ENCODE data around the gene UQCC2. TPM values are rescaled to one million over a fixed set of nuclear protein-coding genes. Genes with fewer than 3 reads are reported as not detected.

UQCC2 gene
- total and polyA plus RNA-seq, 7 experiments from 2014 or later: 15.7 to 79.8 (median 27.6) TPM

DNA sequence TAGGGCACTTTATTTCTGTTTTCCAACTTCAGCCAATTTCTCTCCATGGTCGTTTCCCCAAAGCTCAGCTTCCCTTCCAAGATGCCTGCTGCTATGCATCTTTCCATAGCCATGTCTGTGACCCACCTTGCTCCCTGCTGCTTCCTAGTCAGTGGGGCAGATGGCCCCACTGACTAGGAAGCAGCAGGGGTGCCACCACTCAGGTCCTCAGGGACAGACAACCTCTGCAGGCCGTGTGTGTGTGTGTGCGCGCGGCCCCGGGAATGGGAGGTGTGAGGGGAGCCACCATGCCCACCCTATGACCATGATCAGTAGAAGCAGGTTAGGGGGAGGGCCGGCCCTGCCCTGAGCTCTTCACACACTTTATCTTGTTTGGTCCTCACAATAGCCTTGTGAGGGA lies 37.9 kb upstream of the UQCC2 start:
- ChIA-PET POLR2A (no interaction called here), CTCF (no interaction called here)
- no peaks in the 10 kb centered on the region for H3K36me3 ChIP-seq (ENCODE audit: control insufficient read depth in 2 of 3, insufficient read depth in 3 of 3, low read length in 3 of 3)
- H3K9me3 ChIP-seq (ENCODE audit: control insufficient read depth in 2 of 3, low read length in 3 of 3): no peaks in the 10 kb centered on the region
- peaks cover 0 to 1% (median under 1%) of the 10 kb centered on the region in 7 donors for H3K4me1 Mint-ChIP-seq
- no peaks in the 10 kb centered on the region for H3K27me3 ChIP-seq (ENCODE audit: control insufficient read depth in 2 of 2, insufficient read depth in 2 of 2, low read length in 2 of 2)
- H3K4me3 Mint-ChIP-seq: no peak overlapping the region
- no peaks in the 10 kb centered on the region for H3K4me1 ChIP-seq (ENCODE audit: control insufficient read depth in 2 of 2, insufficient read depth in 2 of 2, low read length in 2 of 2)
- intact Hi-C loops (cut with micrococcal nuclease): no loop called here
- ATAC-seq (no peak), DNase-seq (no peak)
- no peaks in the 10 kb centered on the region for H3K36me3 Mint-ChIP-seq
- H3K27ac ChIP-seq (ENCODE audit: low read depth, low read length): no peak overlapping the region
- H3K27ac Mint-ChIP-seq: no peak overlapping the region
- H3K9me3 Mint-ChIP-seq: no peaks in the 10 kb centered on the region
- H3K4me3 ChIP-seq (ENCODE audit: low read length): no peak overlapping the region
- peaks cover 0 to 6% (median under 1%) of the 10 kb centered on the region in 5 donors for H3K27me3 Mint-ChIP-seq

- intact Hi-C loops (cut with micrococcal nuclease): no loop called here
- no peaks in the 10 kb centered on the region for H3K36me3 ChIP-seq (ENCODE audit: control insufficient read depth in 2 of 3, insufficient read depth in 3 of 3, low read length in 3 of 3)
- Mint-ChIP-seq H3K9me3 (no peaks in the 10 kb centered on the region), H3K27ac (no peak overlapping the region), H3K4me1 (peaks cover 0 to 5% (median 4%) of the 10 kb centered on the region in 7 donors), H3K27me3 (peaks cover 0 to 11% (median 5%) of the 10 kb centered on the region in 5 donors), H3K36me3 (no peaks in the 10 kb centered on the region), H3K4me3 (no peak overlapping the region)
- H3K4me1 ChIP-seq (ENCODE audit: control insufficient read depth in 2 of 2, insufficient read depth in 2 of 2, low read length in 2 of 2): no peaks in the 10 kb centered on the region
- CTCF ChIA-PET: no interaction called here
- POLR2A ChIA-PET: no interaction called here
- no peak overlapping the region for H3K27ac ChIP-seq (ENCODE audit: low read depth, low read length)
- no peaks in the 10 kb centered on the region for H3K9me3 ChIP-seq (ENCODE audit: control insufficient read depth in 2 of 3, low read length in 3 of 3)
- no peak for ATAC-seq
- no peaks in the 10 kb centered on the region for H3K27me3 ChIP-seq (ENCODE audit: control insufficient read depth in 2 of 2, insufficient read depth in 2 of 2, low read length in 2 of 2)
- DNase-seq: no peak
- no peak overlapping the region for H3K4me3 ChIP-seq (ENCODE audit: low read length)
These were observed 37.3 kb upstream of the UQCC2 start for GRCh38 chr6:33748841-33749240.

- peaks cover 0 to 5% (median 4%) of the 10 kb centered on the region in 7 donors for H3K4me1 Mint-ChIP-seq
- Histone ChIP-seq H3K36me3 (ENCODE audit: control insufficient read depth in 2 of 3, insufficient read depth in 3 of 3, low read length in 3 of 3) (no peaks in the 10 kb centered on the region), H3K9me3 (ENCODE audit: control insufficient read depth in 2 of 3, low read length in 3 of 3) (no peaks in the 10 kb centered on the region), H3K27ac (ENCODE audit: low read depth, low read length) (no peak overlapping the region), H3K4me1 (ENCODE audit: control insufficient read depth in 2 of 2, insufficient read depth in 2 of 2, low read length in 2 of 2) (no peaks in the 10 kb centered on the region), H3K27me3 (ENCODE audit: control insufficient read depth in 2 of 2, insufficient read depth in 2 of 2, low read length in 2 of 2) (no peaks in the 10 kb centered on the region), H3K4me3 (ENCODE audit: low read length) (no peak overlapping the region)
- peak overlapping the region in 1 of 9 donors; percentile 31 for H3K27ac Mint-ChIP-seq
- no peaks in the 10 kb centered on the region for H3K36me3 Mint-ChIP-seq
- ATAC-seq (no peak), DNase-seq (no peak)
- no peak overlapping the region for H3K4me3 Mint-ChIP-seq
- ChIA-PET CTCF (interaction anchor here (0.6 kb wide), 1 partner anchor 201 kb away, joined by 3 read pairs; no protein-coding TSS in a partner anchor), POLR2A (no interaction called here)
- intact Hi-C loops (cut with micrococcal nuclease): no loop called here
- no peaks in the 10 kb centered on the region for H3K9me3 Mint-ChIP-seq
- peaks cover 0 to 15% (median 8%) of the 10 kb centered on the region in 5 donors for H3K27me3 Mint-ChIP-seq
These were observed 36.3 kb upstream of the UQCC2 start for GRCh38 chr6:33747823-33748222.

DNA sequence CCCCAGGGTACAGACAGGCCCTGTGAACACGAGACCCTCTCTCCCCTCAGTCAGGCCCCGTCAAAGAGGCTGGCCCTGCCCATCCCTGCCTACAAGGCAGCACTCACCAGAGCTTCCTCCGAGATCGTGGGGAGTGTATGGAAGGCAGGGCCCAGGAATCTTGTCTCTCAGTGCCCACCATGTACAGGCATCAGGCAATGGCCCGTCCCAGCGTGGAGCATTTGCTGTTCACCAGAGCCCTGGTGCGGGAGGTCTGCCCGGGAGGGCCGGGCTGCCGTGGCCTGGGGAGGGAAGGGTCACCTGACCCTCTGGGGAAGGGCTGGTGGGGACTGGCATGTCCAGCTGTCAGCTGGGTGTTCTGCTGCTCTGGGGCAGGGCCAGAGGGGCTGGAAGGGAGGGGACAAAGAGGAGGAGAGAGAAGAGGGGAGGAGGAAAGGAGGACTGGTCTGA lies 35.2 kb upstream of the UQCC2 start, which contains the start of gene IP6K3:
IP6K3 (minus strand) TSS at position 255 of the 450 bp plus-strand sequence. CDS start 11,429 bp downstream, outside the sequence.
- Histone ChIP-seq H3K27ac (ENCODE audit: low read depth, low read length) (no peak within 1 kb of the TSS), H3K9me3 (ENCODE audit: control insufficient read depth in 2 of 3, low read length in 3 of 3) (no peaks in the 10 kb centered on the region), H3K27me3 (ENCODE audit: control insufficient read depth in 2 of 2, insufficient read depth in 2 of 2, low read length in 2 of 2) (no peaks in the 10 kb centered on the region), H3K4me3 (ENCODE audit: low read length) (no peak within 1 kb of the TSS), H3K36me3 (ENCODE audit: control insufficient read depth in 2 of 3, insufficient read depth in 3 of 3, low read length in 3 of 3) (no peaks in the 10 kb centered on the region), H3K4me1 (ENCODE audit: control insufficient read depth in 2 of 2, insufficient read depth in 2 of 2, low read length in 2 of 2) (no peaks in the 10 kb centered on the region)
- Mint-ChIP-seq H3K36me3 (no peaks in the 10 kb centered on the region), H3K27me3 (peaks cover 4 to 23% (median 12%) of the 10 kb centered on the region in 5 donors), H3K27ac (no peak within 1 kb of the TSS), H3K9me3 (no peaks in the 10 kb centered on the region), H3K4me3 (no peak within 1 kb of the TSS), H3K4me1 (peaks cover 0 to 5% (median 4%) of the 10 kb centered on the region in 7 donors)
- intact Hi-C loops (cut with micrococcal nuclease): no loop called here
- ATAC-seq: no peak
- DNase-seq: no peak
- CTCF ChIA-PET: interaction anchor here (5.7 kb wide), 1 partner anchor 35 kb away, joined by 30 read pairs; the partner anchor contains the start of gene UQCC2
- POLR2A ChIA-PET: no interaction called here

GRCh38 chr6:33746036-33746600 lies 34.6 kb upstream of the UQCC2 start:
- peaks cover 0 to 5% (median 4%) of the 10 kb centered on the region in 7 donors for H3K4me1 Mint-ChIP-seq
- H3K27ac ChIP-seq (ENCODE audit: low read depth, low read length): no peak overlapping the region
- ATAC-seq (no peak), DNase-seq (no peak)
- no peak overlapping the region for H3K4me3 Mint-ChIP-seq
- H3K27me3 Mint-ChIP-seq: peaks cover 4 to 23% (median 12%) of the 10 kb centered on the region in 5 donors
- H3K27me3 ChIP-seq (ENCODE audit: control insufficient read depth in 2 of 2, insufficient read depth in 2 of 2, low read length in 2 of 2): no peaks in the 10 kb centered on the region
- H3K9me3 ChIP-seq (ENCODE audit: control insufficient read depth in 2 of 3, low read length in 3 of 3): no peaks in the 10 kb centered on the region
- ChIA-PET CTCF (interaction anchor here (1.5 to 5.7 kb wide), 2 partner anchors 10 to 34 kb away, joined by 5 to 30 read pairs; partner anchors contain the start of gene UQCC2), POLR2A (no interaction called here)
- intact Hi-C loops (cut with micrococcal nuclease): no loop called here
- H3K4me3 ChIP-seq (ENCODE audit: low read length): no peak overlapping the region
- no peaks in the 10 kb centered on the region for H3K36me3 ChIP-seq (ENCODE audit: control insufficient read depth in 2 of 3, insufficient read depth in 3 of 3, low read length in 3 of 3)
- H3K4me1 ChIP-seq (ENCODE audit: control insufficient read depth in 2 of 2, insufficient read depth in 2 of 2, low read length in 2 of 2): no peaks in the 10 kb centered on the region
- H3K27ac Mint-ChIP-seq: no peak overlapping the region
- no peaks in the 10 kb centered on the region for H3K9me3 Mint-ChIP-seq
- H3K36me3 Mint-ChIP-seq: no peaks in the 10 kb centered on the region

GRCh38 chr6:33745548-33745947 lies 34.0 kb upstream of the UQCC2 start:
- intact Hi-C loops (cut with micrococcal nuclease): loop anchor here in 1 of 2 donors (2.0 kb wide), 1 partner anchor 25 kb away; no protein-coding TSS in a partner anchor
- H3K36me3 Mint-ChIP-seq: no peaks in the 10 kb centered on the region
- no peak for ATAC-seq
- H3K36me3 ChIP-seq (ENCODE audit: control insufficient read depth in 2 of 3, insufficient read depth in 3 of 3, low read length in 3 of 3): no peaks in the 10 kb centered on the region
- no peak for DNase-seq
- no peaks in the 10 kb centered on the region for H3K9me3 ChIP-seq (ENCODE audit: control insufficient read depth in 2 of 3, low read length in 3 of 3)
- ChIA-PET CTCF (interaction anchor here (0.9 to 5.7 kb wide), 3 partner anchors 9 to 34 kb away, joined by 3 to 30 read pairs (median 5); partner anchors contain the start of gene UQCC2), POLR2A (no interaction called here)
- H3K27ac Mint-ChIP-seq: no peak overlapping the region
- H3K27me3 Mint-ChIP-seq: peaks cover 4 to 23% (median 12%) of the 10 kb centered on the region in 5 donors
- no peak overlapping the region for H3K4me3 Mint-ChIP-seq
- no peaks in the 10 kb centered on the region for H3K9me3 Mint-ChIP-seq
- H3K4me1 Mint-ChIP-seq: peaks cover 0 to 5% (median 4%) of the 10 kb centered on the region in 7 donors
- no peak overlapping the region for H3K4me3 ChIP-seq (ENCODE audit: low read length)
- H3K4me1 ChIP-seq (ENCODE audit: control insufficient read depth in 2 of 2, insufficient read depth in 2 of 2, low read length in 2 of 2): no peaks in the 10 kb centered on the region
- no peaks in the 10 kb centered on the region for H3K27me3 ChIP-seq (ENCODE audit: control insufficient read depth in 2 of 2, insufficient read depth in 2 of 2, low read length in 2 of 2)
- no peak overlapping the region for H3K27ac ChIP-seq (ENCODE audit: low read depth, low read length)
